CD14-positive monocyte (primary cell): ENCODE results near the gene TCEAL4. TPM values are rescaled to one million over a fixed set of nuclear protein-coding genes. Genes with fewer than 3 reads are reported as not detected.

ENCODE experiments used
- DNase-seq, 3 donors: peaks; one replicate each; pipeline ENCODE4 v3.0.0-alpha.2; 2011 to 2022
- H2AFZ ChIP-seq: 2 replicates; pipeline ENCODE4 v1.6.0; 2012; ENCODE audit warnings: mild to moderate bottlenecking, low read depth, low read length, inconsistent platforms; ENCODE audit not compliant: insufficient read depth, poor library complexity, severe bottlenecking
- H3K27ac ChIP-seq, 2 donors: 1 replicate in 1 of 2; 2 replicates in 1 of 2; pipeline ENCODE4 v1.5.1; 2012 to 2013; ENCODE audit warnings: low read length in 2 of 2, control low read depth in 1 of 2, inconsistent platforms in 1 of 2, low read depth in 1 of 2, mild to moderate bottlenecking in 1 of 2
- H3K27me3 ChIP-seq, 2 donors: one replicate each; pipeline versions ENCODE4 v1.6.0 to v1.6.1; 2011 to 2013; ENCODE audit warnings: low read length in 2 of 2; ENCODE audit not compliant: control insufficient read depth in 2 of 2, insufficient read depth in 2 of 2
- H3K36me3 ChIP-seq, 2 donors: replicated peaks in 1 of 2; 1 replicate in 1 of 2; 2 replicates in 1 of 2; pipeline versions ENCODE4 v1.5.1 to v1.6.1; 2012 to 2013; ENCODE audit warnings: low read length in 2 of 2, control low read depth in 1 of 2, inconsistent platforms in 1 of 2, mild to moderate bottlenecking in 1 of 2; ENCODE audit not compliant: insufficient read depth in 2 of 2, control insufficient read depth in 1 of 2
- H3K4me1 ChIP-seq, 2 donors: 1 replicate in 1 of 2; 2 replicates in 1 of 2; pipeline versions ENCODE4 v1.5.1 to v1.6.1; 2012 to 2013; ENCODE audit warnings: low read length in 2 of 2, control low read depth in 1 of 2, inconsistent platforms in 1 of 2, mild to moderate bottlenecking in 1 of 2, moderate library complexity in 1 of 2; ENCODE audit not compliant: insufficient read depth in 2 of 2, control insufficient read depth in 1 of 2
- H3K4me2 ChIP-seq: replicated peaks from 2 replicates; pipeline ENCODE3; 2012; ENCODE audit warnings: low read length, moderate library complexity, mild to moderate bottlenecking; ENCODE audit not compliant: poor library complexity, severe bottlenecking; ENCODE audit errors: extremely low read depth
- H3K4me3 ChIP-seq, 3 experiments: fragments of 200-600 bp in 1 of 3; sonication (generic) in 1 of 3; replicated peaks in 1 of 3; 1 replicate in 2 of 3; 2 replicates in 1 of 3; pipeline ENCODE4 v1.5.1; 2011 to 2013; ENCODE audit warnings: low read length in 3 of 3, mild to moderate bottlenecking in 3 of 3, control low read depth in 2 of 3, low read depth in 2 of 3, inconsistent platforms in 1 of 3, moderate library complexity in 1 of 3
- H3K79me2 ChIP-seq: 2 replicates; pipeline ENCODE4 v1.6.0; 2012; ENCODE audit warnings: mild to moderate bottlenecking, control low read depth, inconsistent platforms, low read length, moderate library complexity; ENCODE audit not compliant: insufficient read depth
- H3K9ac ChIP-seq: 2 replicates; pipeline ENCODE4 v1.6.0; 2017; ENCODE audit warnings: low read length, mild to moderate bottlenecking; ENCODE audit not compliant: insufficient read depth, poor library complexity, severe bottlenecking
- H3K9me3 ChIP-seq, 2 donors: replicated peaks in 1 of 2; 1 replicate in 1 of 2; 2 replicates in 1 of 2; pipeline versions ENCODE4 v1.5.1 to v1.6.1; 2012 to 2013; ENCODE audit warnings: low read length in 2 of 2, control low read depth in 1 of 2; ENCODE audit not compliant: control insufficient read depth in 1 of 2, insufficient read depth in 1 of 2
- H4K20me1 ChIP-seq: 2 replicates; pipeline ENCODE4 v1.6.0; 2012; ENCODE audit warnings: mild to moderate bottlenecking, low read length, control low read depth, moderate library complexity; ENCODE audit not compliant: insufficient read depth
- H3K27ac Mint-ChIP-seq, 7 donors: one replicate each; pipeline ENCODE4 v1.8.0; 2020; ENCODE audit warnings: mild to moderate bottlenecking in 7 of 7, mixed read lengths in 7 of 7, moderate library complexity in 6 of 7, inconsistent platforms in 2 of 7
- H3K27me3 Mint-ChIP-seq, 3 donors: one replicate each; pipeline ENCODE4 v1.8.0; 2021 to 2022; ENCODE audit warnings: low read depth in 3 of 3, mild to moderate bottlenecking in 3 of 3, mixed read lengths in 3 of 3, moderate library complexity in 3 of 3, inconsistent platforms in 1 of 3
- H3K36me3 Mint-ChIP-seq, 2 donors: one replicate each; pipeline ENCODE4 v1.8.0; 2020; ENCODE audit warnings: mixed read lengths in 2 of 2, inconsistent platforms in 1 of 2, mild to moderate bottlenecking in 1 of 2
- H3K4me1 Mint-ChIP-seq: one replicate; pipeline ENCODE4 v1.8.0; 2020; ENCODE audit warnings: mild to moderate bottlenecking, mixed read lengths
- H3K4me3 Mint-ChIP-seq, 2 donors: one replicate each; pipeline ENCODE4 v1.8.0; 2020; ENCODE audit warnings: mild to moderate bottlenecking in 2 of 2, mixed read lengths in 2 of 2, moderate library complexity in 1 of 2
- H3K9me3 Mint-ChIP-seq, 7 donors: one replicate each; pipeline ENCODE4 v1.8.0; 2020 to 2022; ENCODE audit warnings: mixed read lengths in 7 of 7, mild to moderate bottlenecking in 6 of 7, moderate library complexity in 6 of 7, inconsistent platforms in 2 of 7
- CTCF ChIP-seq: fragments of 200-600 bp; IDR thresholded peaks from one replicate; pipeline ENCODE4 v1.8.0; 2022; ENCODE audit warnings: antibody characterized with exemption, mild to moderate bottlenecking
- WGBS: methylation state at CpG from one replicate; pipeline ENCODE4 v1.1.5; 2013; ENCODE audit warnings: missing lambda C conversion rate; ENCODE audit not compliant: insufficient coverage; 5-methylcytosine and 5-hydroxymethylcytosine counted together
- intact Hi-C, 2 donors: fragments of 100-400 bp; cut with micrococcal nuclease; formaldehyde crosslinking; loops; one replicate each; pipeline versions ENCODE4 v1.15.0 to v1.15.1; 2023
- polyA plus RNA-seq, 3 donors: library from polyadenylated mRNA; depleted of rRNA in 1 of 3; unstranded in 2 of 3; stranded (reverse) in 1 of 3; fragments of 300-500 nt in 2 of 3; fragments of >200 nt in 1 of 3; fragmentation: Illumina TruSeq in 2 of 3; gene quantifications; 1 replicate in 2 of 3; 2 replicates in 1 of 3; pipeline ENCODE4 v1.2.3, GENCODE V29; 2012 to 2021

Gene TCEAL4
- polyA plus RNA-seq, 3 donors = 3.0 to 10.7 (median 8.5) TPM

- Histone ChIP-seq H3K79me2 (no peaks in the 10 kb centered on the region), H4K20me1 (no peaks in the 10 kb centered on the region), H3K27ac (no peak overlapping the region), H3K27me3 (peaks cover 0 to 6% of the 10 kb centered on the region in 2 donors), H2AFZ (no peak overlapping the region), H3K9me3 (no peaks in the 10 kb centered on the region), H3K4me2 (no peak overlapping the region), H3K4me3 (no peak overlapping the region), H3K9ac (no peak overlapping the region), H3K36me3 (no peaks in the 10 kb centered on the region), H3K4me1 (peaks cover 0 to 8% of the 10 kb centered on the region in 2 donors)
- DNase-seq = no peak
- no peak overlapping the region for H3K27ac Mint-ChIP-seq
- intact Hi-C loops = no loop called here
- no peaks in the 10 kb centered on the region for H3K9me3 Mint-ChIP-seq
- no peak overlapping the region for H3K4me3 Mint-ChIP-seq
- H3K27me3 Mint-ChIP-seq = peaks cover 0 to 11% (median 4%) of the 10 kb centered on the region in 3 donors
- peaks cover 12% of the 10 kb centered on the region for H3K4me1 Mint-ChIP-seq
- WGBS = no CpG with 5 or more reads among the region's 1 CpG
- H3K36me3 Mint-ChIP-seq = no peaks in the 10 kb centered on the region
- TF ChIP-seq CTCF = no peak
Measured at GRCh38 chrX:103552236-103552635, 33.1 kb upstream of the TCEAL4 start.

GRCh38 chrX:103554687-103555424, 30.5 kb upstream of the TCEAL4 start:
- TF ChIP-seq CTCF = no peak
- Histone ChIP-seq H2AFZ (peak overlapping the region; percentile 71), H3K4me3 (peak overlapping the region; percentile 50 to 65 (median 61)), H3K36me3 (no peaks in the 10 kb centered on the region), H3K27me3 (peaks cover 0 to 6% of the 10 kb centered on the region in 2 donors), H3K27ac (peak overlapping the region in 1 of 2 donors; percentile 12), H3K4me1 (peaks cover 0 to 8% of the 10 kb centered on the region in 2 donors), H3K79me2 (no peaks in the 10 kb centered on the region), H3K9ac (peak overlapping the region; percentile 15), H3K9me3 (no peaks in the 10 kb centered on the region), H3K4me2 (peak overlapping the region; percentile 61), H4K20me1 (no peaks in the 10 kb centered on the region)
- Mint-ChIP-seq H3K9me3 (no peaks in the 10 kb centered on the region), H3K27ac (peak overlapping the region; percentile 7 to 89 (median 77)), H3K36me3 (no peaks in the 10 kb centered on the region), H3K27me3 (peaks cover 0 to 9% (median 4%) of the 10 kb centered on the region in 3 donors), H3K4me3 (peak overlapping the region; percentile 81 to 94), H3K4me1 (peaks cover 12% of the 10 kb centered on the region)
- WGBS = 0% methylated on average over 3 of the region's 19 CpGs
- peak; percentile 26 to 55 (median 33) for DNase-seq
- intact Hi-C loops = no loop called here
